CD4-positive, alpha-beta memory T cell (primary cell): ENCODE results near the gene GOLGA6A. TPM values are rescaled to one million over a fixed set of nuclear protein-coding genes. Genes with fewer than 3 reads are reported as not detected.
"Not testable (repeated sequence)": the region's sequence is repeated elsewhere in the genome, so short reads cannot be mapped to it uniquely, and the experiment has no call there.

Experiments used
- CTCF ChIA-PET: fragments of 350-600 bp; sonication (Branson Sonifier 250); formaldehyde crosslinking; loops from one replicate; lab custom pipeline; 2021; ENCODE audit warnings: inconsistent platforms; ENCODE audit not compliant: partially characterized antibody; lab: Charles Lee
- POLR2A ChIA-PET: fragments of 350-600 bp; sonication (Branson Sonifier 250); formaldehyde crosslinking; loops from one replicate; lab custom pipeline; 2021; ENCODE audit not compliant: partially characterized antibody; lab: Charles Lee
- DNase-seq, 5 donors: peaks; one replicate each; pipeline versions ENCODE4 v3.0.0 to v3.0.0-alpha.2; 2020 to 2022; ENCODE audit warnings: mixed read lengths in 1 of 5
- H3K27ac ChIP-seq: one replicate; pipeline ENCODE4 v1.7.0; 2013; ENCODE audit warnings: low read depth, low read length
- H3K27me3 ChIP-seq: 2 replicates; pipeline ENCODE4 v1.7.0; 2013; ENCODE audit warnings: mild to moderate bottlenecking, low read length, moderate library complexity; ENCODE audit not compliant: insufficient read depth
- H3K36me3 ChIP-seq: 2 replicates; pipeline ENCODE4 v1.7.0; 2013; ENCODE audit warnings: mild to moderate bottlenecking, low read length, moderate library complexity; ENCODE audit not compliant: insufficient read depth
- H3K4me1 ChIP-seq: 2 replicates; pipeline ENCODE4 v1.7.0; 2013; ENCODE audit warnings: mild to moderate bottlenecking, low read length, moderate library complexity; ENCODE audit not compliant: insufficient read depth
- H3K4me3 ChIP-seq, 2 donors: one replicate each; pipeline ENCODE4 v1.7.0; 2013; ENCODE audit warnings: low read length in 2 of 2, mild to moderate bottlenecking in 1 of 2
- H3K9me3 ChIP-seq, 2 donors: one replicate each; pipeline ENCODE4 v1.7.0; 2013; ENCODE audit warnings: low read length in 2 of 2, control low read depth in 1 of 2; ENCODE audit not compliant: control insufficient read depth in 1 of 2
- H3K27ac Mint-ChIP-seq, 7 donors: one replicate each; pipeline ENCODE4 v1.8.0; 2020 to 2021; ENCODE audit warnings: mixed read lengths in 7 of 7, mild to moderate bottlenecking in 6 of 7, inconsistent platforms in 3 of 7, moderate library complexity in 3 of 7
- H3K27me3 Mint-ChIP-seq, 2 donors: one replicate each; pipeline ENCODE4 v1.8.0; 2020 to 2021; ENCODE audit warnings: mixed read lengths in 2 of 2
- H3K36me3 Mint-ChIP-seq, 2 donors: one replicate each; pipeline ENCODE4 v1.8.0; 2020 to 2021; ENCODE audit warnings: mixed read lengths in 2 of 2, inconsistent platforms in 1 of 2, mild to moderate bottlenecking in 1 of 2
- H3K4me1 Mint-ChIP-seq, 4 donors: one replicate each; pipeline ENCODE4 v1.8.0; 2020 to 2021; ENCODE audit warnings: mixed read lengths in 4 of 4, mild to moderate bottlenecking in 1 of 4
- H3K4me3 Mint-ChIP-seq, 8 donors: one replicate each; pipeline ENCODE4 v1.8.0; 2020 to 2021; ENCODE audit warnings: mixed read lengths in 8 of 8, mild to moderate bottlenecking in 7 of 8, moderate library complexity in 6 of 8, inconsistent platforms in 3 of 8
- H3K9me3 Mint-ChIP-seq, 8 donors: one replicate each; pipeline ENCODE4 v1.8.0; 2020 to 2021; ENCODE audit warnings: mixed read lengths in 8 of 8, mild to moderate bottlenecking in 5 of 8, inconsistent platforms in 3 of 8, moderate library complexity in 1 of 8
- intact Hi-C: fragments of 100-400 bp; cut with micrococcal nuclease; formaldehyde crosslinking; loops from one replicate; pipeline ENCODE4 v1.15.1; 2023
- polyA plus RNA-seq, 2 donors: library from polyadenylated mRNA; unstranded; fragments of 300-500 nt; fragmentation: Illumina TruSeq; gene quantifications; one replicate each; pipeline ENCODE4 v1.2.3, GENCODE V29; 2021
- total RNA-seq, 2 experiments: library from RNA; stranded (reverse); gene quantifications; one replicate each; pipeline ENCODE4 v1.2.3, GENCODE V29; 2021

The GOLGA6A gene
- total and polyA plus RNA-seq, 4 experiments from 2014 or later = 0.17 to 0.20 TPM; not detected in 2

DNA sequence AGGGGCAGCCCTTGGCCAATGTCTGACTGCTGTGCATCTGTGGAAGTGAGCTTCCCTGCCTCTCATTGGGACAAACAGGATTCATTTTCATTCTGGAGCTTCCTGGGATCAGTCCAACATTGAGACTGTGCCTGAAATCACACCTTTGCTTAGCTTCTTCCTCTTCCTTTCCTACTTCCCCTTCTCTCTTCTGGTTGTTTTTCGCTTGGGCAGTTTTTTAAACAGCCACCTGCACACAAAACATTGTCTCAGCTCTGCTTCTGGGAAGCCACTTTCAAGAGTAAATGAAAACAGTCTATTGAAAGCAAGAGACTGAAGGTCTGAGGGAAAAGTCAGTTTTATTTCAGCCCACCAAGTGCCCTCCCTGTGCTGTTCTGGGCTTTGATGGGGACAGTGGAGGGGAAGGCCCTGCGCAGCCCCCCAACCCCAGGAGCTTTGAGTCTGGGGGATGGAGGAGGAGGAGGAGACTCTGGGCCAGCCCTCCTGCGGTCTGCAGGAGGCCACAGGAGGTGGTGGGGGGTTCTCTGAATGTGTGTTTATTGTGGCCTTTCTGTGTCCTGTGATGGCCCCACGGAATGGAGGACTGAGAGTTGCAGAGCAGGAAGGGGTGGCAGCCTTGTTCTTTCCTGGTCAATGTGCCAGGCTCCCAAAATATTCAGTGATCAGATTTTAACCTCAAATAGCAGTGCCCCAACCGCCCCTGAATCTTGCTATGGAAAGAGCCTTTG is 40.2 kb upstream of the GOLGA6A start:
- no peaks in the 10 kb centered on the region for H3K36me3 Mint-ChIP-seq
- H3K27ac Mint-ChIP-seq = peak overlapping the region in 1 of 7 donors; percentile 35
- H3K4me1 Mint-ChIP-seq = peaks cover 0 to 3% (median under 1%) of the 10 kb centered on the region in 4 donors
- intact Hi-C loops = no loop called here
- H3K9me3 Mint-ChIP-seq = peaks cover 0 to 11% (median 5%) of the 10 kb centered on the region in 8 donors
- Histone ChIP-seq H3K27me3 (peaks cover 5% of the 10 kb centered on the region), H3K4me3 (no peak overlapping the region), H3K9me3 (no peaks in the 10 kb centered on the region), H3K4me1 (peaks cover 3% of the 10 kb centered on the region), H3K36me3 (no peaks in the 10 kb centered on the region), H3K27ac (no peak overlapping the region)
- peaks cover 41 to 47% of the 10 kb centered on the region in 2 donors for H3K27me3 Mint-ChIP-seq
- POLR2A ChIA-PET = no interaction called here
- H3K4me3 Mint-ChIP-seq = no peak overlapping the region
- CTCF ChIA-PET = no interaction called here
- DNase-seq = no peak

- no peaks in the 10 kb centered on the region for H3K9me3 ChIP-seq
- no peaks in the 10 kb centered on the region for H3K36me3 ChIP-seq
- H3K4me1 ChIP-seq = no peaks in the 10 kb centered on the region
- Mint-ChIP-seq H3K36me3 (no peaks in the 10 kb centered on the region), H3K9me3 (peaks cover 0 to 11% (median 5%) of the 10 kb centered on the region in 8 donors), H3K4me1 (peaks cover 0 to 3% (median 0%) of the 10 kb centered on the region in 4 donors), H3K27me3 (peaks cover 41 to 46% of the 10 kb centered on the region in 2 donors), H3K4me3 (no peak overlapping the region), H3K27ac (no peak overlapping the region)
- no peak for DNase-seq
- no peak overlapping the region for H3K27ac ChIP-seq
- ChIA-PET POLR2A (no interaction called here), CTCF (no interaction called here)
- no peaks in the 10 kb centered on the region for H3K27me3 ChIP-seq
- intact Hi-C loops = no loop called here
- H3K4me3 ChIP-seq = no peak overlapping the region
These were observed 39.5 kb upstream of the GOLGA6A start for GRCh38 chr15:74121858-74122257.

DNA sequence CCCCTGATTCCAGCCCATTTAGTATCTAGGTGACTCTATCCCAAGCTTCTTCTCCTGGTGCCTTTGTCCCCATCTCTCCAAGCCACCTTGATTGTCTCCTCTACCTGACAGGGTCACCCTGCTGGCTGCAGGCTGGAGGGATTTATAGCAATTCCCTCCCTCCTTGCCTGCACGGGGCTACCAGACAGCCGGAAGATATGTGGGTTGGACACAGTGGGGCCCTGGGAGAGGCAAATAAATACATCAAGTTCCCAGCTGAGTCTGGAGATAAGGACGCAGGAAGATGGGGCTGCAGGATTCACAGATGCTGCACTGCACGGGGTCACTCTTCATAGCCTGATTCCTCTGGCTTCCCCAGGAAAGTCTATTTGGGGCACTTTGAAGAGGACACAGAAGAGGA is 38.7 kb upstream of the GOLGA6A start:
- H3K27me3 ChIP-seq = no peaks in the 10 kb centered on the region
- DNase-seq = no peak
- H3K4me1 Mint-ChIP-seq = no peaks in the 10 kb centered on the region
- no peaks in the 10 kb centered on the region for H3K9me3 ChIP-seq
- peak overlapping the region in 1 of 7 donors; percentile 81 for H3K27ac Mint-ChIP-seq
- no peak overlapping the region for H3K27ac ChIP-seq
- H3K9me3 Mint-ChIP-seq = peaks cover 0 to 11% (median 5%) of the 10 kb centered on the region in 8 donors
- H3K27me3 Mint-ChIP-seq = peaks cover 38 to 44% of the 10 kb centered on the region in 2 donors
- ChIA-PET POLR2A (no interaction called here), CTCF (no interaction called here)
- intact Hi-C loops = no loop called here
- H3K36me3 Mint-ChIP-seq = no peaks in the 10 kb centered on the region
- H3K4me1 ChIP-seq = no peaks in the 10 kb centered on the region
- H3K4me3 Mint-ChIP-seq = no peak overlapping the region
- no peak overlapping the region for H3K4me3 ChIP-seq
- no peaks in the 10 kb centered on the region for H3K36me3 ChIP-seq

- ChIA-PET CTCF (no interaction called here), POLR2A (no interaction called here)
- intact Hi-C loops = no loop called here
- H3K4me1 ChIP-seq = no peaks in the 10 kb centered on the region
- Mint-ChIP-seq H3K36me3 (no peaks in the 10 kb centered on the region), H3K27ac (no peak overlapping the region), H3K4me1 (no peaks in the 10 kb centered on the region), H3K27me3 (peaks cover 37 to 42% of the 10 kb centered on the region in 2 donors), H3K9me3 (peaks cover 0 to 11% (median 5%) of the 10 kb centered on the region in 8 donors), H3K4me3 (no peak overlapping the region)
- no peak for DNase-seq
- no peaks in the 10 kb centered on the region for H3K9me3 ChIP-seq
- H3K27ac ChIP-seq = no peak overlapping the region
- no peaks in the 10 kb centered on the region for H3K27me3 ChIP-seq
- no peaks in the 10 kb centered on the region for H3K36me3 ChIP-seq
- H3K4me3 ChIP-seq = no peak overlapping the region
These were observed 38.1 kb upstream of the GOLGA6A start for GRCh38 chr15:74120426-74120825.

GRCh38 chr15:74109713-74110112 is 27.4 kb upstream of the GOLGA6A start:
- no peaks in the 10 kb centered on the region for H3K36me3 ChIP-seq
- no peak overlapping the region for H3K27ac Mint-ChIP-seq
- ChIA-PET POLR2A (no interaction called here), CTCF (no interaction called here)
- H3K27me3 Mint-ChIP-seq = peaks cover 0 to 7% of the 10 kb centered on the region in 2 donors
- intact Hi-C loops = no loop called here
- no peaks in the 10 kb centered on the region for H3K4me1 Mint-ChIP-seq
- H3K27me3 ChIP-seq = no peaks in the 10 kb centered on the region
- no peak overlapping the region for H3K27ac ChIP-seq
- no peaks in the 10 kb centered on the region for H3K9me3 Mint-ChIP-seq
- no peak overlapping the region for H3K4me3 ChIP-seq
- H3K36me3 Mint-ChIP-seq = no peaks in the 10 kb centered on the region
- no peak overlapping the region for H3K4me3 Mint-ChIP-seq
- DNase-seq = no peak
- H3K4me1 ChIP-seq = no peaks in the 10 kb centered on the region
- H3K9me3 ChIP-seq = no peaks in the 10 kb centered on the region

DNA sequence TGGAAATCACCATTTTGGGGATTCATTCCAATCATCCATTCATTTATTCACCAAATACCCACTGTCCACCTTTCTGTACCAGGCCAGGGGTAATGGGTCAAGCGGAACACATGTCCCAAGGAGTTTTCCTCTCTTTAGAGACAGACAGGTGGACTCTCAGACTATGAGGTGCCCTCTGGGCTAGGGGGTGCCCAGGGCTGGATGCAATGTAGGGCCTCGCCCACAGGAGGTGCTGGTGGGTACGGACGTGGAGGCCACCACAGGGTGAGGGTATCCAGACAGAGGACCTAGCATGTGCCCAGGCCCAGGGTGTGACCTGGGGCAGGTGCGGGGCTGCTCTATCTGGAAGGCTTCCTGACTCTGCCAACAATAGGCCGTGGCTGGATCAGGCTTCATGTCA is 26.3 kb upstream of the GOLGA6A start:
- H3K27ac Mint-ChIP-seq, H3K27me3 ChIP-seq, intact Hi-C loops, DNase-seq, H3K27me3 Mint-ChIP-seq, H3K4me1 Mint-ChIP-seq, H3K4me3 ChIP-seq, H3K36me3 Mint-ChIP-seq, H3K4me1 ChIP-seq, H3K27ac ChIP-seq, H3K9me3 Mint-ChIP-seq, H3K9me3 ChIP-seq, H3K36me3 ChIP-seq, POLR2A ChIA-PET, H3K4me3 Mint-ChIP-seq, CTCF ChIA-PET: not testable (repeated sequence)

GRCh38 chr15:74108111-74108510 is 25.8 kb upstream of the GOLGA6A start:
- Mint-ChIP-seq H3K36me3 (no peaks in the 10 kb centered on the region), H3K4me1 (no peaks in the 10 kb centered on the region), H3K27me3 (peaks cover 0 to 3% of the 10 kb centered on the region in 2 donors), H3K27ac (no peak overlapping the region), H3K4me3 (no peak overlapping the region), H3K9me3 (no peaks in the 10 kb centered on the region)
- H3K9me3 ChIP-seq = no peaks in the 10 kb centered on the region
- H3K4me1 ChIP-seq = no peaks in the 10 kb centered on the region
- intact Hi-C loops = no loop called here
- no peaks in the 10 kb centered on the region for H3K36me3 ChIP-seq
- DNase-seq = no peak
- POLR2A ChIA-PET = no interaction called here
- CTCF ChIA-PET = no interaction called here
- H3K27ac ChIP-seq = no peak overlapping the region
- no peaks in the 10 kb centered on the region for H3K27me3 ChIP-seq
- H3K4me3 ChIP-seq = no peak overlapping the region
